GM19035 (cell line): ENCODE data around the gene RERG.

Source experiments
- ATAC-seq: cut with Tn5 transposase; IDR thresholded peaks from one replicate; pipeline ENCODE4 v1.9.1; 2021; ENCODE audit not compliant: unreplicated experiment

The RERG gene

DNA sequence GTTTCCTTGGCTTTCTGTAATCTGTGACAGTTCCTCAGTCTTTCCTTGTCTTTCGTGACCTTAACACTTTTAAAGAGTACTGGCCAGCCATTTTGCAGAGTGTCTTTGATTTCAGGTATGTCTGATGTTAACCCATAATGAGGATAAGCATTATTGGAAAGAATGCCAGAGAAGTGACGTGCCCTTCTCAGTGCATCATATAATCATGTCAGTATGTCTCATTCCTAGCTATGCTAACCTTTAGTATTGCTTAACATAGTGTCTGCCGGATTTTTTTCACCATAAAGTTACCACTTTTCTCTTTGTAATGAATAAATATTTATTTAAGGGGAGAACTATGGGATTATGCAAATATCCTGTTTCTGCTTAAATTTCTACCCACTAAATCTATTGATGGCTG is 28.5 kb downstream of the RERG start:
- no peak for ATAC-seq

DNA sequence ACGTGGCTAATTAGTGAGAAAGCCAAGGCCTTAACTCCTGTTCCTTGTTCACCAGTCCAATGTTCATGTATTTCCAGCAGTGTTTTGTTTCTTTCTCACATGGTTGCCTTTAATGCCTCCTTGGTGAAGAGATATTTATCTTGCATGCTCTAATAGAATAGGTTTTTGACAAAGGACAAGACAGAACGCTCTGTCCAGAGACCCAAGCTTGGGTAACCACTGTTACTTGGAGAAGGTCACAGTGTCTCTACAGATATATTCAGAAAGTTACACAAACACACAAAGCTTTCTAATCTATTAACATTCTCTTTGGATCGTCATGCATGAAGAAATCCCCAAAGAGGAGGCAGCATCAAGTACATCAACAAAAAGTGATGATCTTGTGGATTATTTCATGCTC is 33.1 kb downstream of the RERG start:
- ATAC-seq: no peak

DNA sequence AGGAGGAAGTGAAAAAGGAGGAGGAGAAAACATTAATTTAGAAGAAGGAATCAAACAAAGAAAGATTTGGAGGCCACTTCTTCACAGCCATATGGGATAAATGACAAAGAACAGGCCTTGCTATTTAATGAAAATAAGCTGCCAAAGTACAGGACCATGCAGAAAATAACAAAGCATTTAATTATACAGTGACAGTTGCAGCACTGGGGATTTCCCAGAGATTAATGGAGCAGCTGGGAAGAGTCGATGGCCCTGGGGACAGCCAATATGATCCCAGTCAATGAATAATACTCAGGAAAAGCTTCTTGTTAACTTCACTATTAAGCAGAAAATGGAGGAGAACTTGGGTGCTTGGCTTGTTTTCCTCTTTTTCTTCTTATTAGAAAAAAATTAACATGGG is 34.6 kb downstream of the RERG start:
- ATAC-seq: no peak

DNA sequence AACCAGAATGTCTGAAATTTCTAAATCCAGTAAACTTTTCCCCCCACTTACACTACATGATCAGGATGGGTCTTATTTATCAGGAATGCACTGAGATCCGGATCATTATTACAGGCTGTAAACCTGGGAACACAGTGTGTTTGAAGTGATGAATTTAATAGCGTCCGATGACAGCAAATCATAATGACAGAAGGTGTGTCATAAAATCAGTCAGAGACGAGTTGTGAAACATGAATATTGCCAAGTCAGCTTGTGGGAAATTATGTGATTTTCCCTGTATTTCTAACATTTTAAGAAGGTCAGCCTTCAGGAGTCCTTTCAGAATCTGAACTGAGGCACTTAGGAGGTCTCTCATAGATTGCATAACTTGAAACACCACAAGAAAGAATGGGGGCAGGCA is 36.7 kb downstream of the RERG start:
- ATAC-seq: no peak

DNA sequence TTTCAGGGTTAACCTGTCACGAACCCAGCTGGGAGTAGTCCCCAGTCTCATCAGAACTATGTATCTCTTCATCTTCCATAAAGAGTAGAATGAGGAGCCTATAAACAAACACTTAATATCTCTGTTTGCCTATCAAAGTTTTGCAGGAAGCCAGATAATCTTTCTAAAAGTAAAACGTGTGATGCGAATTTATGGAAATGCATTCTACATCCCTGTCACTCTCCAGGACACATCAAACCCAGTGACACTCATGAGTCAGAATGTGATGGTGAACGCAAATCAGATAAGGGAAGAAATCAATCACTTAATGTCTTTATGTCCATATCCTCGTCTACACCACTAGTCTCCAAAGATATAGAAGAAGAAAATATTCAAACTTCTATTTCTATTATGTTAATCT is 37.4 kb downstream of the RERG start:
- ATAC-seq: no peak

DNA sequence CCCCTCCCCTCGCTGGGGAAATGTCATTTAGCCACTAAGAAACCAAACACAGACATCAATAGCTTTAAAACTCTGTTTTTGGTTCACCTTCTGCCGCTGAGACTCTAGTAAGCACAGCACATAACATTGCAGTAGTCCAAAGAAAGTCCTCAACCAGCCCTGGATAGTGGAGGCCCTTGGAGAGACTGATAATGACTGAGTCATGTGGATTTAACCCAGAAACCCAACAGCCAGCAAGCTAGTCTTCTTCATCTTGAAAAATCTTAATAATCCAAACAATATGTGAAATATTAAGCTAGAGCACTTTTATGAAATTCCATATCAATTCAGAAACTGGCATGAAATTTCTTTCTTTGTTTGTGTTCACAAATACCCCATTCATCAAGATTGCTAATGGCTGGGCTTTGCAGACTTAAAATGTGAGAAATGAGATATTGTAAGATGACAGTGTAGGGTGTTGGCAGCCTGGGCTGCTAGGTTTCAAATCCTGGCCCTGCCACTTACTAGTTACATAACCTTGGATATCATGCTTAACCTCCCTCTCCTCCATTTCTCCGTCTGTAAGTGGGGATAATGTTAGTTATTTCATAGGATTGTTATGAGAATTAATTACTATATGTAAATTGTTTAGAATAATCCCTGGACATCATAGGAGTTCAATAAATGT is 40.1 kb downstream of the RERG start:
- ATAC-seq: no peak

DNA sequence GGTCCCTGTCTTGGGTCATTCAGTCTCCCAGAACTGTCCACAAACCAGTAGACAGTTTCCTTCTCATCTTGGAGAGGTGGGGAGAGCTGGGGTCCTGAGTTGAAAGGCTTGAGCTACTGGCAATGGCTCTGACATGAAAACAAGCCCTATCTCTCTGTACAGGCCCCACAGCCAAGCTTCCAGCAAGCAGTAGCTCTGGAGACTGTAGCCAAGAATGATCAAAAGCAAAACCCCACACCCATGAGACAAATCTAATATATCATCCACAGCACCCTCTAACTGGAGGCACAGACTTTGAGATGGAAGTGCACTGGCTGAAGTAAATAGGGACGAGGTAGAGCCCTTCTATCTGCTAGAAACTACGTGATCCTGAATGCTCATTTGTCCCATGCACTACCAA is 40.9 kb downstream of the RERG start:
- ATAC-seq: no peak

DNA sequence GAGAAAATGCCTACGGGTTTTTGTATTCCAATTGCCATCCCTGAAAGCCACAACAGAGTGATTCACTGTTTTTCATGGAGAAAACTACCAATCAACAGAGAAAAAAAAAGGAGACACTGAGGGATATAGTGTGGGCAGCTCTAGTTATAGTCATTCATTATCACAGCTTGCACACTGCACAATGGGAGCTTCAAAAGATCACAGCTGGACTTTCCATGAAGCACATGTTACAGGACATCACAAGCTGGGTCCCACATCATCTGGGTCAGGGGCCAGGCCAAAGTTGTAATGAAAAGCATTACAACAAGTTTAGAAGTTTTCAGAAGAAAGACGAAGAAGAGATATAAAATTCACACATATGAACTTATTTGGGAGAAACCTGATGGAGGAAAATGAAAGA is 41.5 kb downstream of the RERG start:
- no peak for ATAC-seq

DNA sequence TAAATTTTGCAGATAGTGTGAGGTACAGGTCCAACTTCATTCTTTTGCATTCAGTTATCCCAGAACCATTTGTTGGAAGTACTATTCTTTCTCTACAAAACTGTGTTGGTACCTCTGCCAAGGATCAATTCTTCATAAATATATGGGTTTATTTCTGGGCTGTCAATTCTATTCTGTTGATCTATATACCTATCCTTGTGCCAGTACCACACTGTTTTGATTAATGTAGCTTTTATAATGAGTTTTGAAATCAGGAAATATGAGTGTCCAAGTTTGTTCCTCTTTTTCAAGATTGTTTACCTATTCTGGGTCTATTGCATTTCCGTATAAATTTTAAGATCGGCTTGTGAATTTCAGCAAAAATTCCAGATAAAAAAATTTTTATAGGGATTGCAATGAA is 48.1 kb downstream of the RERG start:
- no peak for ATAC-seq

DNA sequence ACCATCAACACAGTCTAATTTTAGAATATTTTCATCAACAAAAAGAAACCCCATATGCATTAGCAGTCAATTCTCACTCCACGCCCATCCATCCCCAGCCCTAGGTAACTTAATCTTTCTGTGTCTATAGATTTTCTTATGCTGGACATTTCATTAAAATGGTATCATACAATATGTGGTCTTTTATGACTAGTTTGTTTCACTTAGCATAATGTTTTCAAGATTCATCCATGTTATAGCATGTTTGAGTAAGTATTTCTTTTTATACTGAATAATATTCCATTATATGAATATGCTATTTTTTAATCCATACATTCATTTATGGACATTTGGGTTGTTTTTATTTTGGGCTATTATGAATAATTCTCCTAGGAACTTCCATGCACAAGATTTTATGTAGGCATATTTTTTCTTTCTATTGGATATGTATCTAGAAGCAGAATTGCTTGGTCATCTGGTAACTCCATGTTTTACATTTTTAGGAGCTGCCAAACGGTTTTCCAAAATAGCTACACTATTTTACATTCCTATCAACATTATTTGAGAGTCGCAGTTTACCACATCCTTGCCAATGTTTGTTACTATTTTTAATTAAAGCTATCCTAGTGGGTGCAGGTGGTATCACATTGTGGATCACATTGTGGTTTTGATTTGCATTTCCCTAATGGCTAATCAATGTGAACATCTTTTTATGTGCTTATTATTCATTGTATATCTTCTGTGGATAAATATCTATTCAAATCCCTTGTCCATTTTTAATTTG is 49.0 kb downstream of the RERG start:
- no peak for ATAC-seq

DNA sequence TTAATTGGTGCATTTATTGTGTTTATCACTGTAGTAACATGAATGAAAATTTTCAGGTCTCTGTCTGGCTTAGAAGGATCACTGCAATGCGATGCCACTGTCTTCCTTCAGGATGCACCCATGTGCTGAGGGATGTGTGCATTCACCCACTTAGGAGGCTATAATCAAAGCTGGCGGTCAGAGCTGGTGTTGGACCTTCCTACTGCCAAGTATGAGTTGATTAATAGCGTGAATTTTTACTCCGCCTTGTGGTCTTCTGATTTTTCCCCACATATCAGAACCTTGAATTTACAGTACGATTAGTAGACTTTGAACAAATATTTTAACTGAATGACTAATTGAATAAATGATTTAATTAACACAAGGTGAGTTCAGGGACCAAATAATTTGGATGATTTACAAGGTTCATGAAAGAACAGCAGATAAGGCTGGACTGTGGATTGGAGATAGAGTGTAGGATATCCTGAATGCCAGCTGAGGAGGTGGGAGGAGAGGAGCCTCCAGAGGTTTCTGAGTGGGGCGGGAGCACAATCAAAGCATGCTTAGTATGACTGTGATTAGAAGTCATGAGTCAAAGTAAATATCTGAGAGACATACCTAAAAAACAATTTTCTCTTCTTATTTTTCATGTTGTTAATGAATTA is 50.1 kb downstream of the RERG start:
- ATAC-seq: no peak

DNA sequence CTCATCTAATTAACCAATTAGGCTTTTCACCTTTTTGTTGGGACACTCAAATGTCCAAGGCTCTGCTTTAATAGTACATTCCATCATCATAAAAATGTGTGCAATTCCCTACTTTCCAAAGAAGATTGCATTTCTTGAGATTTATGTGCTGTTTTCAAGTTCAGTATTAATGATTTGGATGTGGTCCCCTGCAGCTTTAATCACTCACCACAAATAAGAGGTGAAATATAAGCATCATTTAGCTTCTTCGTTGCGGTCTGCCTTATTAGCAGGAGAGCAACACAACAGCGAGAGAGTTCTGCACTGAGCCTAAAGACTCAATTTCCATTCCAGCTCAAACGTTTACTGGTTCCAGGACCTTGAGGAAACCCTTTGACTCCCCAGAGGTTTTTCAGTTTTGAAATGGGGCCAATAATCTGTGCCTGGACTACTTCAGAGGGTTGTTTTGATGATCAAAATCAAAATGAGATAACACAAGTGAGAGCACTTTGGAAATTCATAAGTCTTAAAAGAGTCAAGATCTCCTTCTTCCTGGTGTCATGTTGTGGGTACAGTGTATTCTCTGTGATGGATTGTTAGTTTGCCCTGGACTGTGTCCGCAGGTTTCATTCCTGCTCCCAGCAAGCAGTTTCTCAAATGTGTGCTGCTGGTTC is 53.1 kb downstream of the RERG start:
- ATAC-seq: no peak

DNA sequence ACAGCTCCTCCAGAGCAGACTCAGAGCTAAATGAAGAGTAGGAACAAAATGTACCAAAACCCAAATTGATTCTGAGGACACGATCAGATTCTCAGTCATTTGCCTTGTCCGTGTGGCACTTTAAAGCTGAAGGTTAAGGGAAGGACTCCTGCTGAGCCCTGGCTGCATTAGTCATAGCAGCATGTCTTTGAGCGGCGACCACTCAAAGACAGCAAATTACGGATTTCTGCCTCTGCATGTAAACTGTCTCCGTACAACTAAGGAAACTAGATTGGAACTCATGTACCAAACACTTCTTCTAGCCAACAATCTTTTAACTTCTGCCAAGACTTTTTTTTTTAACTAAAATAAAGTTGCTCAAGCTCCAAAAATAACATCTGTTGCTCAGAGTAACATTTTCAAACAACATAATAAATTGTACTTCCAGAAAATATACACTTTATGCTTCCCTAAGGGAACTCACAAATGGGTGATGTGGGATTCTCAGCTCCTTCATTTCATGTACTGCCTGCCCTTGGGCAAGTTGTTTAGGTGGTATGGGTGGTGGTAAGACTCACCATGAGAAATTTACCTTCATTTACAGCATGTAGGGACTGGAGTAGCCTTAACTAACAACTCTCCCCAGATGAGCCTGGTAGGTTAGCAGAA is 56.1 kb downstream of the RERG start:
- no peak for ATAC-seq

DNA sequence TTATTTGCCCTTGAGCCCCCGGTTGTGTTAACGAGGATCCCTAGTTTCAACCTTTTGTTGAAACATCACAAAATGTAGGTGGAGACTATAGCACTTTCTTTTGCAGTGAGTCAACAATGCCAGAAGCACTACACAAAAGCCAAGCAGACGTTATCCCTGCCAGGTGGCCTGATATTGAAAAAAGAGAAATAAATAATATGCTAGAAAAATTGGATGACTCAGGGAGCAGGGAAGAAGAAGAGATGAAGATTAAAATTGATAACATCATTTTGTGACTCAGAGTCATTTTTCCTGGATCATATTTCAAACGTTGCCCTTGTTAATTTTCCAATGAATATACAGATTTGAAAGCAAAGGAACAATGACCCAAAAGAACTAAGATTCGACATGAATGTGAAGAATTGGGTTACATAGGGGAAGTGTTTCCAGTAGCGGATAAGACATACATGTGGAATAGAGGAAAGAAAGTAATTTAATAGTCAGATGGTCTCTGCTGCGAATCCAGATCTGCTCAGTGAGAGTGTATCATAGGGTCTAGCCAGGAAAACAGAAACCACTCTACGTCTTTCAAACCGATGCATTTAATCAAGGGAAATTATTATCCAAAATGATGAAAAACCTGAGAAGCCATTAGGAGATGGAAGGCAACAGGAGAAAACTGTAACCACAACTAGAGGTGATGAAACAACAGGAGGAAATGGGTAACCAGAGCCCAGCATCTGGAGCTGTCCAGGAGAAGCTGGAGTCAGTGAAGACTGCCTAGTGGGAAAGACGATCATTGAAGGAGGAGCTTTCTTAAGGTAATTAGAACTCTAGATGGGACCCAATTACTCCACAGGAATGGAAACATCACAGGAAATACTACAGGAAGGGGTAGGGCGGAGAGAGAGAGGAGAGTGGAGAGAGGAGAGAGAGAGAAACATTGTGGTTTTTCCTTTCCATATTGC is 57.9 kb downstream of the RERG start:
- ATAC-seq: no peak

DNA sequence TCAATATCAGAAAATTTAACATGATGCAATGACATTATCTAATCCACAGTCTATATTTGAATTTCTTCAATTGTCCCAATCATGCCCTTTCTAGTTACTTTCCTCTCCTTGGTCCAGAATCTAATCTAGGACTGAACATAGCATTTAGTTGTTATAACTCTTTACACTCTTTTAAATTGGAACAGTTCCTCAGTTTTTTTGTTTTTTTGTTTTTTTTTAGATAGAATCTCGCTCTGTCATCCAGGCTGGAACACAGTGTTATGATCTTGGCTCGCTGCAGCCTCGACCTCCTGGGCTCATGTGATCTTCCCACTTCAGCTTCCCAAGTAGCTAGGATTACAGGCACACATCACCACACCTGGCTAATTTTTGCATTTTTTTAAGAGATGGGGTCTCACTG is 63.1 kb downstream of the RERG start:
- no peak for ATAC-seq

DNA sequence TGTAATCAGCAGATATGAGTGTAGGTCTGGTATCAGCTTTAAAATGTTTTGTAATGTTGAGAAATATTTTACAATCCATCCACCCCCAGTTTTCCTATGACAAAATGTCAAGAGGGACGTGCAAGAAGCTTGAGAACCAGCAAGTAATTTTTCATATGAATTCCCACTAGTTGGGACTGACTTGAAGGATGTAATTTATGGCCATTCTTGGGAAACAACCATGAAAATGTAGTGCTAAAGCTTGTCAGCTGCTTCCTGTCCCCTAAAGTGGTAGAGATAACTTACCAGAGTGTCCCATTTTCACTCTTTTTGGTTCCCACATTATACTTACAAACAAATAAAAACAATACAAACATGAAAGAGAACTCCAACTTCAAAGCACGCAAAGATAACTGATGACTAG is 63.9 kb downstream of the RERG start:
- ATAC-seq: no peak

DNA sequence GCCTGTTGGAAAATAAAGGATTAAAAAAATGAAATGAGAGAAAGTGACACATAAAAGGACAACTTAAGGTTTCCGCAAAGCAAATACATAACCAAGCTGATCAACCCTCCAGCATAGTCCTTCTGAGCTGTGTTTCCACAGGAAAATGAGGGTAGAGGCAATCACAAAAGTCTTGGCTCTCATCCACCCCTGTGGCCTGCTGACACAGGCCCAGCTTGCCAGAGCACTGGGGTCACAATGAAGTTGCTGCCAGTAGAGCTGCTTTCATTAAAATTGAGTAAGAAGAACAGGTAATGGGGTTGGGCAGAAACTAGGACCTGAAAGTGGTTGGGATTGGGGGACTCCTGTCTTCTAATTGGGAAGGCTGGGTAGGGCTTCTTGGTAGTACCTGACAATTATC is 65.9 kb downstream of the RERG start:
- no peak for ATAC-seq

DNA sequence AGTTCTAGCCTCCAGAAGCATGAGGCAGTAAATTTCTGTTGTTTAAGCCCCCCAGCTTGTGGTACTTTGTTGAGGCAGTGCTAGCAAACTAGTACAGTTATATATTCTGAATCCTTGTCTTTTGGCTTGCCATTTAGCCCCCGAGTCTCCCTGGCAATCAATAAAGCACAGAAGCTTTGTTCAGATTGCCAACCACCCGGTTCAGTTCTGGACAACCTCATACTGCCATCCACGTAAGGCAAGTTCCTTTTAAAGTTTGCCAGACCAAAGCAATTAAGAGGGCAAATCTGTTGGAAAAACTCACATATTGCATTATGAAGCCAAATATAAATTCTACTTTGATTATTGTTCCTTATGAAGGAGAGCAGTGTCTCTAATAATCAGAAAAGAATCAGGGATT is 67.1 kb downstream of the RERG start:
- no peak for ATAC-seq

DNA sequence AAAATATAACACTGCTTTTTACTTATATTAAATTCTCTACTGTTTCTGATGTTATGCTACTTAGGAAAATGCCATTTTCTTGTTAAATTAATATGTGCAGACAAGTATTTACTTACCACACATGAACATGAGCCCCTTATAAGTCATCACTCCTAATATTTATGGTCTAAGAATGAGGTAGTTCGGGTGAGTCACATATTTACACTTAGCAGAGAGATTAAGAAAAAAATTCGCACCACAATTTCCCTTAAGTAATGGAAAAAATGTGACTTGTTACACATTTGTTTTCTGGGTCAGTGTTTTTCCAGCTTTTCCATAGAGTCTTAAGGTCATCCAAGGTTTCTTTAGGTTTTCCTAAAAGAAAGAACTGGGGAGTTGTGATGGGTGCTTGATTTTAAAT is 68.3 kb downstream of the RERG start:
- ATAC-seq: no peak

DNA sequence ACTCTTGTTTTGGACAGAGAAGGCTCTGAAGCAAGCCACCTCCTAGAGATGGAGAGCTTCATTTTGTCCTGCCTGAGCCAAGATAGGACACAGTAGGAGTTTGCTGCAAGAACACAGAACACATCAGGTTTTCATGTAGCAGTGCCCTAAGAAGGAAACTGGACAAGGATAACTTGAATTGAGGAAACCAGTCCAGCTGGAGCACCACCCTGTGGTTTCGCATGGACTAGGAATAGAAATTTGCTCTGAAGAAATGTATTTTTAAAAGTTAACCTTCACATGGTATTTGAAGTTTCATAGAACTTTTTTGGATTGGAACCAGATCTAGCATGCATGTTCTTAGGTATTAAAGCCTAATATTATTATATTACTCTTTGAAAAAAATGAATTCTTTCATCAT is 68.8 kb downstream of the RERG start:
- ATAC-seq: no peak
